GM12801 (cell line): ENCODE measurements around the gene MEIOSIN.

Experiments
- CTCF ChIP-seq: IDR thresholded peaks from one replicate; pipeline ENCODE4 v1.5.1; 2011; ENCODE audit warnings: control low read depth; ENCODE audit not compliant: insufficient read length; ENCODE audit errors: extremely low read depth

MEIOSIN gene

GRCh38 chr19:45801603-45802175 is 68.5 kb downstream of the MEIOSIN start:
- TF ChIP-seq CTCF, result no peak

GRCh38 chr19:45804140-45804958 is 71.1 kb downstream of the MEIOSIN start:
- no peak for TF ChIP-seq CTCF

- TF ChIP-seq CTCF, result no peak
Measured at GRCh38 chr19:45804959-45805230, 71.7 kb downstream of the MEIOSIN start.

- TF ChIP-seq CTCF, result no peak
Measured at GRCh38 chr19:45805719-45806118, 72.5 kb downstream of the MEIOSIN start.

GRCh38 chr19:45809643-45810159 is 76.5 kb downstream of the MEIOSIN start:
- no peak for TF ChIP-seq CTCF

GRCh38 chr19:45812297-45812696 is 79.1 kb downstream of the MEIOSIN start:
- TF ChIP-seq CTCF, result no peak
